ENCODE data around the gene CYP2W1. TPM values are rescaled to one million over a fixed set of nuclear protein-coding genes. Genes with fewer than 3 reads are reported as not detected.
A peak's percentile ranks its signal among the peaks of the same experiment; 100 is the strongest.

CYP2W1 gene
- total RNA-seq, 4 donors from 2014 or later: not detected

DNA sequence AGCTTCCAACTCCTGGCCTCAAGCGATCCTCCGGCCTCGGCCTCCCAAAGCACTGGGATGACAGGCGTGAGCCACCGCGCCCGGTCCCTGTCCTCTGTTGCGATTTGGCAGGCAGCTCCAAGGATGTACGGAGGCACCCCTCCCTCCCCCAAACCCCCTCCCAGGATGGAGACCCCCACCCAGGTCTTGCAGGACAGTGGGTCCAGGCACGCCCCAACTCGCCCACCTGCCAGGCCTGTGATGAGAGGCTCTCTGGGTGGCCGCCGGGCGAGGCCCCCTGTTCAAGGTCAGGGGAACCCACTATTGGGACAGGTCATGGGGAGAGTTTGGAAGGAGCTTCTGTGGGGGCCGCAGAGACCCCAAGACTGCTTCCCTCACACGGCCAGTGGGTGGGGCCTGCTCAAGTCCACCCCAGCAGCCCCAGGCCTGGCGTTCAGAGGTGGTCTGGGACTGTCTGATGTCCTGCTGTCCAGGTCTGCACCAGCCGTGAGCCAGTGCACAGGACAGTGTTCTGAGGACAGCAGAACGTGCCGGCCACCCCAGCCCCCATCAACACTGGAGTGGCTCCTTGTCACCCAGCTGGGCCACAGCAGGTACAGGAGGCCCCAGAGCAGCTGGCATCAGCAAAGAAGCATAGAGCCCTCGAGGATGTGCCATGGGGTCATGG is 31.0 kb upstream of the CYP2W1 start:
- no peak for DNase-seq
- Histone ChIP-seq H3K9me3 (no peaks in the 10 kb centered on the region), H3K36me3 (no peaks in the 10 kb centered on the region), H3K27ac (no peak overlapping the region), H3K4me3 (no peak overlapping the region), H3K4me1 (peaks cover 0 to 7% of the 10 kb centered on the region in 2 donors), H3K27me3 (peaks cover 23 to 39% (median 31%) of the 10 kb centered on the region in 3 donors)
- in situ Hi-C loops (cut with MboI; ENCODE audit: low sequenced_read_pairs in 4 of 4): no loop called here
- TF ChIP-seq, protein P1, sequence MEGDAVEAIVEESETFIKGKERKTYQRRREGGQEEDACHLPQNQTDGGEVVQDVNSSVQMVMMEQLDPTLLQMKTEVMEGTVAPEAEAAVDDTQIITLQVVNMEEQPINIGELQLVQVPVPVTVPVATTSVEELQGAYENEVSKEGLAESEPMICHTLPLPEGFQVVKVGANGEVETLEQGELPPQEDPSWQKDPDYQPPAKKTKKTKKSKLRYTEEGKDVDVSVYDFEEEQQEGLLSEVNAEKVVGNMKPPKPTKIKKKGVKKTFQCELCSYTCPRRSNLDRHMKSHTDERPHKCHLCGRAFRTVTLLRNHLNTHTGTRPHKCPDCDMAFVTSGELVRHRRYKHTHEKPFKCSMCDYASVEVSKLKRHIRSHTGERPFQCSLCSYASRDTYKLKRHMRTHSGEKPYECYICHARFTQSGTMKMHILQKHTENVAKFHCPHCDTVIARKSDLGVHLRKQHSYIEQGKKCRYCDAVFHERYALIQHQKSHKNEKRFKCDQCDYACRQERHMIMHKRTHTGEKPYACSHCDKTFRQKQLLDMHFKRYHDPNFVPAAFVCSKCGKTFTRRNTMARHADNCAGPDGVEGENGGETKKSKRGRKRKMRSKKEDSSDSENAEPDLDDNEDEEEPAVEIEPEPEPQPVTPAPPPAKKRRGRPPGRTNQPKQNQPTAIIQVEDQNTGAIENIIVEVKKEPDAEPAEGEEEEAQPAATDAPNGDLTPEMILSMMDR (IDR thresholded peaks at IDR 0.05 in 4 of 5, conservative IDR thresholded peaks at IDR 0.05 in 1 of 5): no peak
- TF ChIP-seq POLR2A (IDR thresholded peaks at IDR 0.05): no peak
- intact Hi-C loops (cut with DNase I; ENCODE audit: low total_unique reads): loop anchor here (10.0 kb wide), 1 partner anchor 167 kb away; no protein-coding TSS in a partner anchor
- ATAC-seq: no peak

DNA sequence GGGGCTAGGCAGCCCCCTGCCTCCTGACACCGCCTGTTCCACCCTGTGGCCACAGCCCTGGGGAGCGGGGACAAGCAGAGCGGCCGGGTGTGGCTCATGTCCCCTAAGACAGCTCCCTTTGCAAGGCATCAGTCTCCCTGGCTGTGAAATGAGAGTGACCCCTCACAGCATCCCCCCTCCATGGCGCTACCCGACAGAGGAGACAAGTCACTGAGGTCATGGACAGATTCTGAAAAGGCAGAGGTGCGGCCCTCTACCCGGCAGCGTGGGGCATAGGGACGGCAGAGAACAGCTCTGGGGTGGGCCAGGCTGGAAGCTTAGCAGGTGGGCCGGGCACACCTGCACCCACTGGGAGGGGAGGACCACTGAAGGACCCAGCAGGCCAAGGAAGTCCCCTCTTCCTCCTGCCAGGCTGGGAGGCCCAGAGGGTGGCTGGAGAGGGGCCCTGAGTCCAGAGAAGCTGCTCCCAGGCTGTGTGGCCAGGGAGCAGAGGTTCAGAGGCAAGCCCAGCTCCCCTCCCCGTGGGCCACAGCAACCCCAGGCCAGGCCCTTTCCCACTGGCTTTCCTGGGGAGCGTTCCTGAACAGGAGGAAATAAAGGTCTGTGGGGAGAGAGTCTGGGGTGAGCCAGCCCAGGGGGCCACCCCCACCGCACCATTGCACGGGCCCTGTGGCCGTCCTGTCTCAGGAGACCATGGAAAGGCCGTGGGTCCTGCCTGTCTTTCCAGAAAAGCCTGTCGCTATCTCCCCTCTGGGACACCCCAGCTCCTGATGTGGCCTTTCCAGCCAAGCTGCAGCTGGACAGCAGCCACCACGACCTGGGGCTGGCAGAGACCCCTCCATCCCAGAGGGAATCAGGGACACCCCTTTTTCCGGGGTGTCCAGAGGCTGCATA is 30.2 kb upstream of the CYP2W1 start:
- intact Hi-C loops (cut with DNase I; ENCODE audit: low total_unique reads) (loop anchor here (10.0 kb wide), 1 partner anchor 168 kb away; no protein-coding TSS in a partner anchor), in situ Hi-C loops (cut with MboI; ENCODE audit: low sequenced_read_pairs in 4 of 4) (no loop called here)
- peaks cover 0 to 7% of the 10 kb centered on the region in 2 donors for H3K4me1 ChIP-seq
- H3K9me3 ChIP-seq: no peaks in the 10 kb centered on the region
- DNase-seq: no peak
- peaks cover 26 to 39% (median 33%) of the 10 kb centered on the region in 3 donors for H3K27me3 ChIP-seq
- H3K36me3 ChIP-seq: no peaks in the 10 kb centered on the region
- no peak for TF ChIP-seq POLR2A (IDR thresholded peaks at IDR 0.05)
- TF ChIP-seq, protein P1 (IDR thresholded peaks at IDR 0.05 in 4 of 5, conservative IDR thresholded peaks at IDR 0.05 in 1 of 5): no peak
- no peak overlapping the region for H3K27ac ChIP-seq
- ATAC-seq: no peak
- peak overlapping the region in 3 of 4 donors; percentile 30 to 44 (median 42) for H3K4me3 ChIP-seq

DNA sequence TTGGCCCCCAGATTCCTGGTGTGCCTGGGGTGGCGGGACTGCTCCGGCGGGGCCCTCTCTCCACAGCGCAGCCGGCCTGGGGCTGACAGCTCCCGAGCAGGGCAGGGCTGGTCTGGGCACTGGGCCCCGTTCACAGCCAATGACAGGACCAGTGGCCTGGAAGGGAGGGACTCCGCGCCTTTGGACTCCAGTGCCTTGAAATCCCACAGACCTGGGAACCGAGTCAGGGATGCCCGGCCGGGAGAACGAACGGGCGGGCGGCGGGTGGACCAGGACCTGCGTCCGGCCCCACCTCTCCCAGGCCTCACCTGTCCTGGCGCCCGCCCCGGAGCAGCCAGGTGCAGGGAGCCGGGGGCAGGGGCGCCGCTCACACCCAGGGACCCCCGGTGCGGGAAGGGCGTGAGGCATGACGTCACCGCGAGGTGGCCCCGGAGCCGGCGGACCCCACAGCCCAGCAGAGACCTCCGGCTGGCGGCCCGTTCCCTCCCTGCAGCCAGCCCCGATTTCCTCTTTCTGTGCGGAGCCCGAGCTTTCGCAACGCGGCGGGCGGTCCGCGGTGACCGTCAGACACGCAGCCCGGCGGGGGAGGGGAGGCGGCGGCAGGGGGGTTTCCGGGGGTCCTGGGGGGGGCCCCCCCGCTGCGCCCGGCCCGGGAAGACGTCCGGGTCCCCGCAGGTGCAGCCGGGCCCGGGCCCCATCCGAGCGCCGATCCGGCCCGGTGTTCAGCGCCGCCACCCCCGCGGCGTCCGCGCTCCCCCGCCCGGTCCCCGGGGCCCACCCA is 29.2 kb upstream of the CYP2W1 start:
- in situ Hi-C loops (cut with MboI; ENCODE audit: low sequenced_read_pairs in 4 of 4) (no loop called here), intact Hi-C loops (cut with DNase I; ENCODE audit: low total_unique reads) (loop anchor here (10.0 kb wide), 1 partner anchor 169 kb away; no protein-coding TSS in a partner anchor)
- Histone ChIP-seq H3K9me3 (no peaks in the 10 kb centered on the region), H3K27me3 (peaks cover 26 to 39% (median 33%) of the 10 kb centered on the region in 3 donors), H3K27ac (no peak overlapping the region), H3K4me1 (peaks cover 0 to 7% of the 10 kb centered on the region in 2 donors), H3K4me3 (peak overlapping the region; percentile 30 to 44 (median 39)), H3K36me3 (no peaks in the 10 kb centered on the region)
- no peak for TF ChIP-seq POLR2A (IDR thresholded peaks at IDR 0.05)
- TF ChIP-seq, protein P1 (IDR thresholded peaks at IDR 0.05 in 4 of 5, conservative IDR thresholded peaks at IDR 0.05 in 1 of 5): no peak
- ATAC-seq (no peak), DNase-seq (no peak)

Measured in gastrocnemius medialis (tissue), 4 donors.